Large intestine (tissue), 3 donors: ENCODE results near the gene PTK6. TPM values are rescaled to one million over a fixed set of nuclear protein-coding genes. Genes with fewer than 3 reads are reported as not detected.
"Not testable (repeated sequence)": the region's sequence is repeated elsewhere in the genome, so short reads cannot be mapped to it uniquely, and the experiment has no call there.

Source experiments
- DNase-seq, 2 donors: peaks; one replicate each; pipeline versions ENCODE4 v3.0.0 to v3.0.0-alpha.2; 2013
- H3K27ac ChIP-seq: one replicate; pipeline ENCODE4 v1.5.1; 2013; ENCODE audit warnings: low read length
- H3K27me3 ChIP-seq: 2 replicates; pipeline ENCODE4 v1.6.1; 2013; ENCODE audit warnings: low read length; ENCODE audit not compliant: control insufficient read depth, insufficient read depth
- H3K36me3 ChIP-seq: 2 replicates; pipeline ENCODE4 v1.6.1; 2013; ENCODE audit warnings: low read length; ENCODE audit not compliant: control insufficient read depth, insufficient read depth
- H3K4me1 ChIP-seq: one replicate; pipeline ENCODE4 v1.6.1; 2013; ENCODE audit warnings: low read length; ENCODE audit not compliant: control insufficient read depth, insufficient read depth
- H3K4me3 ChIP-seq: one replicate; pipeline ENCODE4 v1.5.1; 2013; ENCODE audit warnings: low read length
- H3K9me3 ChIP-seq: one replicate; pipeline ENCODE4 v1.6.1; 2013; ENCODE audit warnings: mild to moderate bottlenecking, low read depth, low read length, moderate library complexity; ENCODE audit not compliant: control insufficient read depth
- WGBS: methylation state at CpG from one replicate; pipeline ENCODE4 v1.1.5; 2013; ENCODE audit warnings: low lambda C conversion rate; ENCODE audit not compliant: insufficient coverage; 5-methylcytosine and 5-hydroxymethylcytosine counted together
- polyA plus RNA-seq: library from polyadenylated mRNA; unstranded; fragments of 120-200 nt; gene quantifications from one replicate; pipeline ENCODE4 v1.2.1, GENCODE V29; 2013

The PTK6 gene
- polyA plus RNA-seq, 1 donor, result 0.31 TPM

- Histone ChIP-seq H3K27ac (no peak overlapping the region), H3K27me3 (peaks cover 28% of the 10 kb centered on the region), H3K36me3 (peaks cover 16% of the 10 kb centered on the region), H3K4me1 (peaks cover 11% of the 10 kb centered on the region), H3K9me3 (peaks cover 12% of the 10 kb centered on the region), H3K4me3 (peak overlapping the region; percentile 57)
- WGBS, result no CpG with 5 or more reads among the region's 32 CpGs
- no peak for DNase-seq
Measured at GRCh38 chr20:63518946-63519667, 18.1 kb downstream of the PTK6 start.

- H3K9me3 ChIP-seq, result peaks cover 6% of the 10 kb centered on the region
- WGBS, result no CpG with 5 or more reads among the region's 20 CpGs
- no peak overlapping the region for H3K4me3 ChIP-seq
- DNase-seq, result no peak
- no peak overlapping the region for H3K27ac ChIP-seq
- peaks cover 14% of the 10 kb centered on the region for H3K36me3 ChIP-seq
- peaks cover 28% of the 10 kb centered on the region for H3K27me3 ChIP-seq
- peaks cover 11% of the 10 kb centered on the region for H3K4me1 ChIP-seq
Measured at GRCh38 chr20:63518351-63518861, 18.8 kb downstream of the PTK6 start.

- no CpG with 5 or more reads among the region's 32 CpGs for WGBS
- no peak overlapping the region for H3K4me3 ChIP-seq
- no peaks in the 10 kb centered on the region for H3K9me3 ChIP-seq
- H3K36me3 ChIP-seq, result peaks cover 8% of the 10 kb centered on the region
- no peak for DNase-seq
- no peak overlapping the region for H3K27ac ChIP-seq
- H3K27me3 ChIP-seq, result peaks cover 29% of the 10 kb centered on the region
- H3K4me1 ChIP-seq, result peaks cover 11% of the 10 kb centered on the region
Measured at GRCh38 chr20:63517376-63518309, 19.5 kb downstream of the PTK6 start.

- not testable (repeated sequence) for H3K9me3 ChIP-seq, H3K27ac ChIP-seq, H3K4me3 ChIP-seq, H3K4me1 ChIP-seq, H3K36me3 ChIP-seq, DNase-seq
- no CpG with 5 or more reads among the region's 10 CpGs for WGBS
- peaks cover 32% of the 10 kb centered on the region for H3K27me3 ChIP-seq
Measured at GRCh38 chr20:63514520-63514919, 22.7 kb downstream of the PTK6 start.

GRCh38 chr20:63513207-63513606 lies 24.0 kb downstream of the PTK6 start:
- no CpG with 5 or more reads among the region's 3 CpGs for WGBS
- no peak overlapping the region for H3K4me3 ChIP-seq
- H3K36me3 ChIP-seq, result no peaks in the 10 kb centered on the region
- peaks cover 2% of the 10 kb centered on the region for H3K9me3 ChIP-seq
- no peak overlapping the region for H3K27ac ChIP-seq
- H3K27me3 ChIP-seq, result peaks cover 21% of the 10 kb centered on the region
- no peaks in the 10 kb centered on the region for H3K4me1 ChIP-seq
- no peak for DNase-seq

- H3K4me3 ChIP-seq, result no peak overlapping the region
- no peaks in the 10 kb centered on the region for H3K36me3 ChIP-seq
- no peak for DNase-seq
- peaks cover 25% of the 10 kb centered on the region for H3K27me3 ChIP-seq
- peaks cover 18% of the 10 kb centered on the region for H3K9me3 ChIP-seq
- H3K27ac ChIP-seq, result no peak overlapping the region
- no peaks in the 10 kb centered on the region for H3K4me1 ChIP-seq
- 100% methylated on average over 1 of the region's 9 CpGs for WGBS
Measured at GRCh38 chr20:63509088-63509564, 28.1 kb downstream of the PTK6 start.

GRCh38 chr20:63508072-63508768 lies 29.0 kb downstream of the PTK6 start:
- Histone ChIP-seq H3K9me3 (peaks cover 18% of the 10 kb centered on the region), H3K36me3 (no peaks in the 10 kb centered on the region), H3K27ac (no peak overlapping the region), H3K4me1 (no peaks in the 10 kb centered on the region), H3K27me3 (peaks cover 34% of the 10 kb centered on the region), H3K4me3 (no peak overlapping the region)
- no CpG with 5 or more reads among the region's 33 CpGs for WGBS
- no peak for DNase-seq

GRCh38 chr20:63507083-63507743 lies 30.0 kb downstream of the PTK6 start:
- H3K4me3 ChIP-seq, result no peak overlapping the region
- H3K27ac ChIP-seq, result no peak overlapping the region
- H3K36me3 ChIP-seq, result no peaks in the 10 kb centered on the region
- no CpG with 5 or more reads among the region's 30 CpGs for WGBS
- H3K9me3 ChIP-seq, result peaks cover 22% of the 10 kb centered on the region
- H3K27me3 ChIP-seq, result peaks cover 40% of the 10 kb centered on the region
- H3K4me1 ChIP-seq, result no peaks in the 10 kb centered on the region
- no peak for DNase-seq

- Histone ChIP-seq H3K4me1 (no peaks in the 10 kb centered on the region), H3K36me3 (no peaks in the 10 kb centered on the region), H3K27ac (no peak overlapping the region), H3K4me3 (no peak overlapping the region), H3K9me3 (peaks cover 24% of the 10 kb centered on the region), H3K27me3 (peaks cover 47% of the 10 kb centered on the region)
- WGBS, result no CpG with 5 or more reads among the region's 12 CpGs
- no peak for DNase-seq
Measured at GRCh38 chr20:63505723-63506122, 31.5 kb downstream of the PTK6 start.
